22Rv1 (cell line): ENCODE results near the gene CDK6.

Experiments used
- CTCF ChIP-seq: fragments of 450-650 bp; IDR thresholded peaks from 2 replicates; pipeline ENCODE4 v1.5.1; 2017; ENCODE audit warnings: mild to moderate bottlenecking
- ZFX ChIP-seq: fragments of 450-650 bp; IDR thresholded peaks from 2 replicates; pipeline ENCODE4 v1.6.1; 2017; ENCODE audit warnings: antibody characterized with exemption, borderline replicate concordance

- TF ChIP-seq CTCF, result no peak
- TF ChIP-seq ZFX, result no peak
Measured at GRCh38 chr7:92594746-92595145, 241.6 kb downstream of the CDK6 start.
